ENCODE results near the gene SYNPR. TPM values are rescaled to one million over a fixed set of nuclear protein-coding genes. Genes with fewer than 3 reads are reported as not detected.
"Not testable (repeated sequence)": the region's sequence is repeated elsewhere in the genome, so short reads cannot be mapped to it uniquely, and the experiment has no call there.

SYNPR gene
- 119 TPM for total RNA-seq

DNA sequence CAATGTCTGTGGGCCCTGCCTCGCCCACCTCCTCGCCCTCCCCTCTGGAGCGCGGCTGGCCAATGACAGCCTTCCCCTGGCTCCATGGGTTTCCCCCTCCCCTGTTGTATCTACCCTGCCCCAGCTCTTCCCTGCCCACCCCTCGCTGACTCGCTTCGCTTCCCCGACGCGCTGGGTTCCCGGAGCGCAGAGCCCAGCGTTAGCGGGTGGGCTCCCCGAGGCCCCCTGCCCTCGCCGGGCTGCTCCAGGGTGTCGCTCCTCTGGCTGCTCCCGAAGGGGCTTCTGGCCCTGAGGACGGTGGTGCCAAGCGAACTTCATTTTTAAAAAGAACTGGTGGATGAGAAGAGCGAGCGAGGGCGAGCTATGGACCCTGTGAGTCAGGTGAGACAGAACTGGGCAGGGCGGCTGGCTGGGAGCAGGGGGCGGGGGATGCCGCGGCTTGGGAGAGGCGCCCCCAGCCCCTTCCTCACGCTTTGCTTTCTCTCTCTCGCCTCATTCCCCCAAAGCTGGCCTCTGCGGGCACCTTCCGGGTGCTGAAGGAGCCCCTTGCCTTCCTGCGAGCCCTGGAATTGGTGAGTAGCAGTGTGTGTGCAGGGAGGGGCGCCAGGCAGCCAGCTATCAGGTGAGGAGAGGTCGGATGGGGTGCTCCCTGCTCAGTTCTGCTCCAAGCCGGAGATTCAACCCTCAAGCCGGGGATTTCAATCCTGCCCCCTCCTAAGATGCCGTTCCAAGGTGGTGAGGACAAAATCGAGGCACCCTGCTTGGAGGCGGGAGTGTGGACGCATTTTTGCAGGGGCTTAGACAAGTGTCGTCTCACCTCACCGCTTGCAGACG lies at the start of gene SYNPR:
SYNPR (plus strand) TSS at position 138 of the 834 bp plus-strand sequence.
- peak in 1 of 2 donors; percentile 20 for DNase-seq (ENCODE audit: low spot score in 2 of 2)
- FAIRE-seq: no peak

DNA sequence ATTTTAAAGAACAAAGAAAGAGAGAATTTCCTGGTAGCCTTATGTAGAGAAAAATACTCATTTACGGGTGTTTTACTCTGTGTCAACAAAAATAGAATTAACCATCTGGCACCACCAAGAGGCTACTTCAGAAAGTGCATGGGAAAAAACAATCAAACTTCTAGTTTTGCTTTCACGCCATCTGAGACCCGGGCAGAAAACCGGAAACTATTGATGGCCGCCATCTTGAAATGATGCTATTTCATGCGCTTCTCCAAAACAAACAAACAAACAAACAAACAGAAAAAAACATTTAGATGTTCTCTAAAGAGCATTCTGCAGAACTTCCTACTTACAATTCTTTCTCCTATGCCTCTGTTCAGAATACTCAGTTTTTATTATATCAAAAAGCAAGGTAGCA lies 49.4 kb upstream of the SYNPR start:
- no peak for FAIRE-seq
- DNase-seq (ENCODE audit: low spot score in 2 of 2): peak in 1 of 2 donors; percentile 5

DNA sequence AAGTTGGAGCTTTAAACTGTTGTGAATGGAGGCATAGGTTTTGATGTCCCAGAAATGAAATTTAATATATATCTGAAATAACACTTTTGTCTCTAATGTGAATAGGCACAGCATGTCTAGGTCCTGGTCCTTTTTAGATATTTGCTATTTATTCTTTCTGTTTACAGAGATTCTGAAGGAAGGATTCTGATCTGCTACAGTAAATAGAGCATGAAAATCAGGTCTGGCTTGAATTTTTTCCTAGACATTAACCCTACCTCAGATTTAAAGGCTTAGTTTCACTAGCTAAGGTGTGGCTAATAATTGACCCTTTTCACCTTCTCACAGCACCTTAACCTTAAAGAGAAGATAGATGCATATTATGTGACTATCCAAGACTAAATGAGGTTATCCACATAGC lies 48.0 kb upstream of the SYNPR start:
- no peak for FAIRE-seq
- no peak for DNase-seq (ENCODE audit: low spot score in 2 of 2)

DNA sequence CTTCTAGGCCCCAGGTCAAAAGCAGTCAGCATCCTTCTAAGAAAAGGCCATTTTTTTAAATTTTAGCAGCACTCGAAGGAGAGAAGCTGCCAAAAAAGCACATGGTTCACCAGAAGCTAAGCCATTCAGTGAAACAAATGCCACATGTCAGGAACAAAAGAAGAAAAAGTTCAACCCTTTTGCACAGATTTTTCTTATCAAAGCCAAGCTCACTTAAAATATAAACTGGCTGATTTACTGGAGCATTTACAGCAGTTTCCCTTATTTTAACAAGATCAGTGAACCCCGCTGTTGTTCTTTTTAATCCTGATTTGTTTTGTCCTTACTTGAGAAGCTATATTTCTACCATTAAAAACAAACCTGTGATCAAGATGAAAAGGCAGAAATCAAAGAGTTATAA lies 46.5 kb upstream of the SYNPR start:
- DNase-seq (ENCODE audit: low spot score in 2 of 2) (no peak), FAIRE-seq (no peak)

DNA sequence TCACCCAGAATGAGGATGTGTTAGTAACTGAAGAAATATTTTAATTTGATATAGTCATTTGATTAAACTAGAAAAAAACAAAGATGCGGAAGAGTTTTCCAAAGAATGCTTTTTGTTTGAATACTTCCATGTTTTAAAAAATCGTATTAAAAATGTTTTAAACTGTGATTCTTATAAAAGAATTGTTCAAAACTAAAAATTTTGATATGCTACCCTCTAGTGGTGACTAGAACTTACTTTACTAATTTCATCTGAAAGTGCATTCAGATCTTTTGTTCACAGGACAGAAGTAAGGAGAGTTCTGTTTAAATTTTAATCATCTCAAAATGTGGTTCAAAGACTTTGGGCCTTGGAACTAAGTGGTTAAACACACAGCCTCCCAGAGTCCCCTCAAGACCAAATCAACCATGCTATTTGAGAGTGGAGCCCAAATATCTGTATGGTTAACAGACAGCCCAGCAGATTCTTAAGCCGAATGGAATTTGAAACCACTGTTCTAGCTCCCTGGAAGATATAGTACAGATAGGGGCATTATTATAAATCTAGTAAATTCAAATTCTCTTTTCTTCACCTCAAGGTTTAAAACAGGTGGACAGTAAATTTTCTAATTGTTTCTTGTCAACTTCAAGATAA lies 45.2 kb upstream of the SYNPR start:
- peak; percentile 88 for FAIRE-seq
- no peak for DNase-seq (ENCODE audit: low spot score in 2 of 2)

DNA sequence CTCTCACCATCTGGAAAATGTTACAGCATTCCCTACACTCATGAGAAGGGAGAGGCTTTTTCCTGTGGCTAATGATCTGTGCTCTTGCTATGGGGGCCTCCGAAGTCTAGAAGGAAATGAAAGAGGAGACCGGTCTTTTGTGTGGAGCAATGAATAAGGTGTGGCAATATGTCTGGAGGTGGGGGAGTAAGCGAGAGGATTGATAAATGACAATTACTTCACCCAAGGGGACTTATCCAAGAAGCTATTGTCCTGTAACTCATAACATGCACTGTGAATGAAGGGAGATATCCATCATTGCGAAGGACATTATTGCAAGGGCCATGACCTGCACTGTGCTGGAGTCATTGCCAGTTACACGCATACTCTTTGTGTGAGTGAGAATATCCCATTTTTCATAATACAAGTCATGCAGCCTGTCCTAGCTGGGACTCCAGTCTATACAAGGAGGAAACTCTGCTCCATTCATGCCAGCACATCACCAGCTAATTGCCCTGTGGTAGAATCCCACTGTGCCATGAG lies 37.7 kb upstream of the SYNPR start:
- FAIRE-seq (no peak), DNase-seq (ENCODE audit: low spot score in 2 of 2) (no peak)

DNA sequence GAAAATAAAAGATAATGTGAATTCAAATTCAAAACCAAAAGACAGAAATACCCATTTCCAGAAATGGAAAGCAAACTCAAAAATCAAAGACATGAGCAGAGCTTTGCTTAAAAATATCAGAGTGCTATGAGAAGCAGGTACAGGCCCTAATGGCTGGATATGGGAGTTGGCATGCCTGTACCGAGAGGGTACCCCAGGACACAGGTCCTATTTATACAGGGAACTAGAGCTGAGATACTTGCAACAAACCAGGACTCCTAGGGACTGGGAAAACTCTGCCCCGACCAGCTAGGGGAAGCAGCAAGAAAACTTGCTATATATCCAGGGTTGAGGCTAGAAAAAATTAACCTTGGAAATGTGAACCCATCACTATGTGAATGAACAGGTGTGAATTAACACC lies 36.0 kb upstream of the SYNPR start:
- DNase-seq (ENCODE audit: low spot score in 2 of 2) (no peak), FAIRE-seq (no peak)

DNA sequence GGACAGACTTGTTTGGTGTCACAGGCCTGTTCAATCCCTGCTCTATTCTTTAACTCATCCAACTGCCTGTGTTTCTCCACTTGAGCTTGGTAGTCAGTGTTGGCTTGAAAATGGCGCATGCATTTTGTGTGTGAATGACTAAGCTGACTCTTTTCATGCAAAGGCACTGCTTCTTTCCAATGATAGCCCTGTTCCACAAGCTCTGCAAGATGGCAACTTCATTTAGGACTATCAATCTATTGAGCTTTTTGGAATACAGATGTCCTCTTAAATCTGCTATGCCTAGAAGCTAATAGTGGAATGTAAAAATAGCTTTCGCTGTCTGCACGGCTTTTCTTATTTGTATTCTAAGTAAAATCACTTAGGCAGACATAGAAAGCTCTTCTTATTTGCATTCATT lies 33.6 kb upstream of the SYNPR start:
- DNase-seq (ENCODE audit: low spot score in 2 of 2): no peak

DNA sequence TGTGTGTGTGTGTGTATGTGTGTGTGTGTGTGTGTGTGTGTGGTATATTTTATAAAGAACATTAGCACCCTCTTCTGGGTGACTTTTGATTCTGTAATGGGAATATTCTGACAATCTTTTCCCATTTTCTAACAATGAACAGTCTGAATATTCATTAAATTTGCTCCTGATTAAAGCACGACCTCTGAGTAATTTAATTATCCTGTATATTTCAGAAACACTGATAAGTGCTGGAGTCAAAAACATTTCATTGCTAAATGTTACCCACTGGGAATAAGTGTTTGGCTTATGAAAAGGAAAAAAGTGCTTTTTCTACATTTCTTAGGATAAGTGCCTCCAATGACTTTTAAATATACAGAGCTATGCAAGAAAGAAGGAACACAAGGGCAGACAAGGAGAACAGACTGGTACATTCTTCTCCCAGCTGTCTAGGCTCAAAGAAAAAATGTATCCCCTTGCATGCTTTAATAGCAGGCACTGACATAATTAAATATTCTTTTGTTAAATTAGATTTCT lies 32.3 kb upstream of the SYNPR start:
- no peak for FAIRE-seq
- DNase-seq (ENCODE audit: low spot score in 2 of 2): no peak

More for the DNA sequence above, 33.6 kb upstream of the SYNPR start:
- no peak for FAIRE-seq

DNA sequence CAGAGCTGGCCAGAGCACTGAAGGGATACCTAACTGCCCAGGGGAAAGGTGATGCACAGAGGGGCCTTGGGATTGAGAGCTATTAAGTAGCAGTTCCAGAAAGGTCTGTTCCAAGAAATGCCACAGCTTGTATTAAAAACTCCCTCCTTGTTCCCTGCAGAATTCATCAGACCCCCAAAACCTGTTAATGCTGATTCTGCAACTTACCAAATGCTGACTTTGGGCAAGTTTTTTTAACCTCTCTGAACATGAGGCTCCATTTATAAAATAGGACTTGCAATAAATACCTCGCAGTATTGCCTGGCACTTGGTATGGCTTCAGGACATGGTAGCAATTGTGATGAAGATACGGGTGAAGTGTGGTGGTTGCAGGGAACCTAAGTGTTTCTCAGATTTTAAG lies 30.1 kb upstream of the SYNPR start:
- FAIRE-seq (no peak), DNase-seq (ENCODE audit: low spot score in 2 of 2) (no peak)

DNA sequence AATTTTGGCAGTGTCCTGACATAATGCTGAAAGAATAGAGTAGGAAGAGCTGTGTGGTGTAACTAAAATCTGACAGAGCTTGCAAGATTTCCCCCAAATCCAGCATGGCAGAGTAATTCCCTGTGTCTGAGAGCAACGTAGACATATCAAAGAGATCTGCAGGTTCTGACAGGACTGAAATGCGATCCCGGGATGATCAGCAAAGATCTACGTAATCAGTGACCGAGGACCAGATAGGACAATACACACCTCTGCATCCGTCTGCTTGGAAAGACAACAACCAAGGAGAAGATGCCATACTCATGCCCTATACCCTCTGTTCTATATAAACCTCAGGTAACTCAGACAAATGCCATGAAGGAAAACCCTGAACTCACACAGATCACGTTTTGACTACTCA lies 26.6 kb upstream of the SYNPR start:
- DNase-seq (ENCODE audit: low spot score in 2 of 2): no peak
- no peak for FAIRE-seq

DNA sequence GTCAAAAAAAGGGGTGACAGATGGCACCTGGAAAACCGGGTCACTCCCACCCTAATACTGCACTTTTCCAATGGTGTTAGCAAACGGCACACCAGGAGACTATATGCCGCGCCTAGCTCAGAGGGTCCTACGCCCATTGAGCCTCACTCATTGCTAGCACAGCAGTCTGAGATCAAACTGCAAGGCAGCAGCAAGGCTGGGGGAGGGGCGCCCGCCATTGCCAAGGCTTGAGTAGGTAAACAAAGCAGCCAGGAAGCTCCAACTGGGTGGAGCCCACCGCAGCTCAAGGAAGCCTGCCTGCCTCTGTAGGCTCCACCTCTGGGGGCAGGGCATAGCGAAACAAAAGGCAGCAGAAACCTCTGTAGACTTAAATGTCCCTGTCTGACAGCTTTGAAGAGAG lies 22.3 kb upstream of the SYNPR start:
- DNase-seq (ENCODE audit: low spot score in 2 of 2); FAIRE-seq: not testable (repeated sequence)

DNA sequence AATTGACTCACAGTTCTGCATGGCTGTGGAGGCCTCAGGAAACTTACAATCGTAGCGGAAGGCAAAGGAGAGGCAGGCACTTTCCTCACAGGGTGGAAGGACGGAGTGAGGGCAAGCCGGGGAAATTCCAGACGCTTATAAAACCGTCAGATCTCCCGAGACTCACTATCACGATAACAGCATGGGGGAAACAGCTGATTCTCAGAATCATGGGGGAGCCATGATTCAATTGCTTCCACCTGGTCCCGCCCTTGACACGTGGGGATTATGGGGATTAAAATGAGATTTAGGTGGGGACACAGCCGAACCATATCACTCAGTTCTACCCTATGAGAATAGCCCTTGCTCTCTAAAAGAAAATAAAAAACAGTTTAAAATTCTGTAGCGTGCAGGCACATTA lies 13.4 kb upstream of the SYNPR start:
- FAIRE-seq (no peak), DNase-seq (ENCODE audit: low spot score in 2 of 2) (no peak)

DNA sequence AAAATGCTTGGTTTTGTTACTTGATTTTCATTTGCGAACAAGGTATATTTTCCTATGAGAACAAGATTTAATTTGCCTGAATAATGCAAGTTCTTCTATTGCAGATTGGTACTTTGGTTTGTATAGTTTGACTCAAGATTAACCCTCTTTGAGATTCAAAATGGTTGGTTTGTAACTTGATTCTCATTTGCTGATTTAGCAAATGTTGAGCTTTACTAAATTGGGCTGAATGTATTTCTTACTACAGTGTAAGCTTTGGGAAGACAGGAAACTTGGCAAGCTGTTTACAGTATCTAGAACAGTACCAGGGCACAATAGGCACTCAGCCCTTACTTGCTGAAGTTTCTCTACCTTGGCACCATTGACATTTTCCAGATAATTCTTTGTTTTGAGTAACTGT lies 3.7 kb upstream of the SYNPR start:
- FAIRE-seq (no peak), DNase-seq (ENCODE audit: low spot score in 2 of 2) (no peak)

DNA sequence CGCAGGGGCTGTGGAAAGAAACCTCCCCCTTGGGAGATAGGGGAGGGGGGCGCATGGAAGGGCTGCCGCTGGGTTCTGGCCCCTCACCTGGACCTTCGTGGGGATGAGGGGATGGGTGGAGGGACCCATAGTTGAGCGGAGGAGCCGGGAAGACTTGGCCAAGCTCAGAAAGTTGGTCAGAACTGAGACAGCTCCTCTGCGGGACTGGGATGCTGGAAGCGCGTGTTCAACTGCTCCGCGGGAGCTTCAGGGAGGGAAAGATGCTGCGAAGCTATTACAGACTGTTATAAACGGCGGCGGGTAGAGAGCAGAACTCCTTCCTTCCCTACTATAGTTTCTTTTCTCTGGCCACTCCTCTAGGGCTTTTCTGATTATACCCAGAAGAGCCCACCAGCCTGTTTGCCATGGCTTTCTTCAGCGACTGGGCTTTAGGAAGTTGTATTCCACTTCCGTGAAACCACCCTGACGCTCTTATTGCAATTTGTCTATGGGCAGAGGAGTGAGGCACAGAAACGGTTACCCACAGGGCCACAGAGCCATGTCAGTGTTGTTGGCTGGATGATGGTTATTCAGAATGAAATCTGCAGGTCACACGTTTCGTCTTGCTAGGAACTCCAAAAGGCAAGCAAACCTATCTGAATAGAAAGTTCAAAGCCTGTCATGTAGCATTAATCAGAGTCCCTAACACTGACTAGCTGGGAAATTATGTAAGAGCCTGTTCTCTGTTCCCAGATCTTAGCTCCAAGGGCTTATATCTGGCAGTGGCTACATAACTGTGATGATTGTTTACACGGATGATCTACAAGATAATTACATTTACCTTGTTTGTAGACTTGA lies 1.1 kb downstream of the SYNPR start:
- DNase-seq (ENCODE audit: low spot score in 2 of 2): peak in 1 of 2 donors; percentile 30
- FAIRE-seq: no peak

DNA sequence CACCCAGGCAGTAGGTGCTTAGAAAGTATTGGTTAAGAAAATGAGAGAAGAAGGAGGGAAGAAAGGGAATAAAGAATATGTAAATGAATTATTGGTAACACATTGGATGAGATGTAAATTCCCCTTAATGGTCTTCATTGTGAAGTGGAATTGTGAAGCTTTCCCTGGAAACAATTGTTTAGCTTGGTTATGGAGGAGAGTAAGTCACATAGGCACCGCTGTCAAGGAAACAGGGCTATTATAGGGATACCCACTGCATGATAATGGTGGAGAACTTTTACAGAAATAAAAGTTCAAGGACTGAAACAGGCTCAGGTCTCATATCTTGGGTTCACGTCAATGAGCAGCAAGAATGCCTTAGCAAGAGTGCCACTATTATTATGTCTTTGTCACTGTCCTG lies 9.5 kb downstream of the SYNPR start:
- DNase-seq (ENCODE audit: low spot score in 2 of 2) (no peak), FAIRE-seq (no peak)

DNA sequence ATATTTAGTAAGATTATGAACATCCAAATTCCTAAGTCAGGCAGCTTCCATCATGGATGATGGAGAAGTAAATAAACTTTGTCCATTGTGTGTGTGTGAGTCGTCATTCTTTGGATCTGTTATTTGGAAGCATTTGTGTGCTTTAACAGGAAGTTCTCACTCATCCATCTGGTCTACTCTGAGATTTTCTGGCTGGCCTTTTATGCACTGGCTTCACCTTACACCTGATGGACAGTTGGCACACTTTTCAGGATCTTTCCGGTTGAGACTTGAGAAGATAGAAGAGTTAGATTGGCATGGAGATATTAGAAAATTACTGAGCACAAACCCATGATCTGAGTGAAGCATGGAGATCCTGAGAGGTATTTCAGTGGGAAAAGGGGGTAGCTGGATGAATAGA lies 12.6 kb downstream of the SYNPR start:
- FAIRE-seq: no peak

DNA sequence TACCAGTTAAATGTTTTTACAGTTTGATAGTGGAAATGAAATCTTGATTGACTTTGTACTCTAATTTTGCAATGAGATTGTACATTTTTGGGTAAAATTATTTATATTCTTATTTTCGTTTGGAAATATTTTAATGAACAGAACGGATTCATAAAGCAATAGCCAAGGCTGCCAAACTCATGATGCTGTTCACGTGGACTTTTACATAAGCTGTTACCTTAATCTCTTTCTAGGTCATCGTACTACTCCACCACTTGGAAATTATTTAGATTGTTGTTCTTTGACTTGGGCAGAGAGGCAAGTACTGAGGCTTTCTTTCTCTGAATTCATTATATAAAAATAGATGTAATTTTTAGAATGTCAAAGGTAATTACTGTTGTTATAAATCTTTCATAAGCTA lies 16.2 kb downstream of the SYNPR start:
- no peak for FAIRE-seq

More for the DNA sequence above, 12.6 kb downstream of the SYNPR start:
- no peak for DNase-seq (ENCODE audit: low spot score in 2 of 2)

DNA sequence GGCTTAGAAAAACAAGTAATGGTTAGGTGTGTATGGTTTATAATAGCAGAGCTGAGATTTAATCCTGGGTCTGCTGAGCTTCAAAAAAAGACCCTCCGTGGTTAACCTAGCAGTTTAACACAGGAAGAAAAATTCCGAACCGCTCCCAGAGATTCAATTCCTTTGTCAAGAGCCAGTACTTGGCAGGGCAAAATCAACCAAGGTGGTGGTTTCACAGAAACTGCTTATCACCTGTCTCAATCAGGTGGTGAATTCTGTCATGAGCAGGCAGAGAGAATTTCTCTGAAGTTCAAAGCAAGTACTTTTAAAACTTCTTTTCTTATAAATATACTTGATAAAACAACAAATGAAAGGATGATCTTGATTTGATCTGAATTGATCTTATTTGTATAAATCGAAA lies 17.2 kb downstream of the SYNPR start:
- FAIRE-seq (no peak), DNase-seq (ENCODE audit: low spot score in 2 of 2) (no peak)

More for the DNA sequence above, 16.2 kb downstream of the SYNPR start:
- DNase-seq (ENCODE audit: low spot score in 2 of 2): no peak

DNA sequence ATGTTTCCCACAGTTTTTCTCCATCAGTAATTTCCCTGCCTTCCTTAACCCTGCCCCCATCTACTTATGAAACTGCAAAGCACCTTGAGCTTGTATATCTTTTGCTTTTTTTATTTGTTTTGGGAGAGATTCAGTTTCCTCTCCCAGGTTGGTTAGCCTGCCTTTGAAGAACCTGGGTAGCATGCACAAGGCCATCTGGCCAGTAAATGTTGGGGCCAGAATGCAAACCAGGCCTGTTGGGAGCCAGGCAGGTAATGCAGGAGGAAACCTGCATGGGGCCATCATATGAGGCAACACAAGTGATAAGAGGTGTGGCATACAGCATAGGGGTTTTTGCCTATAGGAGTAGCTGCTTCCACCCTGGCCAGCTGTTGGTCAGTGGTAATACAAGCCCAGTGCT lies 17.7 kb downstream of the SYNPR start:
- no peak for FAIRE-seq
- no peak for DNase-seq (ENCODE audit: low spot score in 2 of 2)

DNA sequence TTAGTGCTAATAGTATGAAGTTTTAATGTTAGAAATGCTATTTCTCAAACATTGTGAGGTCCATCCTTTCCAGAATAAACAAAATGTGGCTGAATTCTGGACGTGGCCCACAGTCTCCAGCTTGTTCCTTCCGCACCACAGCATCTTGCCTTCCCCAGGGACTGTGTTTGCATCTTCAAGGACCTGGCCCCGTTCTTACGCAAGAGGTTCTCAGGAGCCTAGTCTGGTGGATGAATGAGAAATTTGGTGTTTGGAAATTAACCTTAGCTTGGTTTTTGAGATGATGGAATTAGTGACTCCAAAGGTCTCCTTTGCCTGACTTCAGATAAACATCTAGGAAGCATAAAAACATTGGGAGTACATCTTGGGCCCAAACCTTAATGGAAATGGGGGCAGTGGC lies 18.1 kb downstream of the SYNPR start:
- FAIRE-seq (no peak), DNase-seq (ENCODE audit: low spot score in 2 of 2) (no peak)

Data from frontal cortex (tissue), 4 donors.